Measurements from ENCODE around the gene C5orf52. TPM values are rescaled to one million over a fixed set of nuclear protein-coding genes. Genes with fewer than 3 reads are reported as not detected.
A peak's percentile ranks its signal among the peaks of the same experiment; 100 is the strongest.
"Not testable (repeated sequence)": the region's sequence is repeated elsewhere in the genome, so short reads cannot be mapped to it uniquely, and the experiment has no call there.

C5orf52 gene
- polyA plus RNA-seq, 4 donors = not detected

DNA sequence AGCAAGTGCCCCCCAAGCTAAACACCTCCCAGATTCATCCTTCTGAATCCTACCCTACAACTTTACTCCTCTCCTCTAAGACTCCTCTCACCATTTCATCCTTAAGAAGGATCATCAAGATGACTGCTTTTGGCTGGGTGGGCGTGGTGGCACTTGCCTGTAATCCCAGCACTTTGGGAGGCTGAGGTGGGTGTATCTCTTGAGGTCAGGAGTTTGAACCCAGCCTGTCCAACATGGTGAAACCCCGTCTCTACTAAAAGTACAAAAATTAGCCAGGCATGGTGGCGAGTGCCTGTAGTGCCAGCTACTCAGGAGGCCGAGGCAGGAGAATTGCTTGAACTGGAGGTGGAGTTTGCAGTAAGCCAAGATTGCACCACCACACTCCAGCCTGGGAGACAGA is 3.0 kb downstream of the C5orf52 start:
- DNase-seq (ENCODE audit: low read depth in 4 of 4, low spot score in 3 of 4) = not testable (repeated sequence)

- DNase-seq (ENCODE audit: low read depth in 4 of 4, low spot score in 3 of 4) = no peak
These were observed 6.6 kb downstream of the C5orf52 start for GRCh38 chr5:157677931-157678330.

DNA sequence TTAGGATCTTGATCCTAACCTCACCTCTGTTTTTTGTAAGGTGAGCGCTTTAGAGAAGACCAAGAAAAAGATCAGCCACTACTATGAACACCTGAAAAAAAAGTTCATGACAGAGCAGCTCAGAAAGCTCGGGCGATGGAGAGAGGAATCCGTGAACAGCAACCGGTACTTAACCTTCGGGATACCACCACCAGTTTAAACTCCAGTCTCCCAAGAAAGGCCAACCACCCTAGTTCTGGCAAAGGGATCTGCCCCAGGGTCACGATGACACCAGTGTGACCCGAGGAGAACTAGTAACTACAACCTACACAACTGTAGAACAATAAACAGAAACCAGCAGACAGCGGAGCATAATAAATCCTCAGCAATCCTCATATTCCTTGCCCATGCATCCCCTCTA is 8.5 kb downstream of the C5orf52 start:
- DNase-seq (ENCODE audit: low read depth in 4 of 4, low spot score in 3 of 4) = no peak

- DNase-seq (ENCODE audit: low read depth in 4 of 4, low spot score in 3 of 4) = no peak
These were observed 8.9 kb downstream of the C5orf52 start for GRCh38 chr5:157680239-157680638.

GRCh38 chr5:157681048-157681447 is 9.7 kb downstream of the C5orf52 start:
- no peak for DNase-seq (ENCODE audit: low read depth in 4 of 4, low spot score in 3 of 4)

GRCh38 chr5:157682257-157682656 is 10.9 kb downstream of the C5orf52 start:
- no peak for DNase-seq (ENCODE audit: low read depth in 4 of 4, low spot score in 3 of 4)

GRCh38 chr5:157686276-157687197 is 15.2 kb downstream of the C5orf52 start:
- DNase-seq (ENCODE audit: low read depth in 4 of 4, low spot score in 3 of 4) = not testable (repeated sequence)

GRCh38 chr5:157687198-157687554 is 15.8 kb downstream of the C5orf52 start:
- DNase-seq (ENCODE audit: low read depth in 4 of 4, low spot score in 3 of 4) = no peak

GRCh38 chr5:157689942-157690689 is 18.8 kb downstream of the C5orf52 start:
- DNase-seq (ENCODE audit: low read depth in 4 of 4, low spot score in 3 of 4) = no peak

DNA sequence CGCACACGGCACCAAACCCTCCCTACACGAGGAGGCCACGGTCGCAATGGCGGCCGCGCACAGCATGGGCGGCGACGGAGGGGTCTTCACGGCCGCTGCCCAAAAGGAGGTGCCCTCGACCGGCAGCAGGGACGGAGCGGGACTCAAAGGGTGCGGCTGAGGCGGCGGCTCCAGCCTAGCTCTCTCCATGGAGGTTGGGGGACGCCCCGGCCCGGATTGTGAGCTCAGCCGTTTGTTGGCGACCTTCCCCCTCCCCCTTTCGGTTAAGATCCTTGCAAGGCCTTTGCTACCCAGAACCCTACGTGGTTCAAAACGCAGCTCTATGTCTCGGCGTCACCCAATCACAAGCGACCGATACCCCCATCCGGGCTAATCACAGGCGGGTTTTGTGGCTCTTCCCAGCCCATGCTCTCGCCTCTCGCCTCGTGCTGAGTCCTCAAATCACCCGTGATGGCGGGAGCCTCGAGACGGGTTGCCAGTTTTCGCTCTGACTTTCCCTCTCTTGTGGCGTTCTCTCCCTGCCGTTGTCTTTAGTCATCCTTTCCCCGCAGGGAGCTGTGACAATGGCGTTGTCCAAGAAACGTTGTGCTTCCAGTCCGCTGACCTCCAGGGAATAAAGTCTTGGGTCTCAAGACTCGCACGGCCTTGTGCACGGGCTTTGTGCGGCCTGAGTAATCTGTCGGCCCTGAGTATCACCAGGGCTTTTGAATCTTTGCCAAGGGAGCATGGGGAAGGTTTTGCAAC is 19.5 kb downstream of the C5orf52 start:
- DNase-seq (ENCODE audit: low read depth in 4 of 4, low spot score in 3 of 4) = no peak

DNA sequence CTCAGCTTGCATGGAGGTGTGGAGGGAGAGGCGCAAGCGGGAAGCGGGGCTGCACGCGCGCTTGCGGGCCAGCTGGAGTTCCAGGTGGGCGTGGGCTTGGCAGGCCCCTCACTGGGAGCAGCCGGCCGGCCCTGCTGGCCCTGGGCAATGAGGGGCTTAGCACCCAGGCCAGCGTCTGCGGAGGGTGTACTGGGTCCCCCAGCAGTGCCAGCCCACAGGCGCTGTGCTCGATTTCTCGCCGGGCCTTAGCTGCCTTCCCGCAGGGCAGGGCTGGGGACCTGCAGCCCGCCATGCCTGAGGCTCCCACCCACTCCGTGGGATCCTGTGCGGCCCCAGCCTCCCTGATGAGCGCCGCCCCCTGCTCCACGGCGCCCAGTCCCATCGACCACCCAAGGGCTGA is 22.5 kb downstream of the C5orf52 start:
- not testable (repeated sequence) for DNase-seq (ENCODE audit: low read depth in 4 of 4, low spot score in 3 of 4)

DNA sequence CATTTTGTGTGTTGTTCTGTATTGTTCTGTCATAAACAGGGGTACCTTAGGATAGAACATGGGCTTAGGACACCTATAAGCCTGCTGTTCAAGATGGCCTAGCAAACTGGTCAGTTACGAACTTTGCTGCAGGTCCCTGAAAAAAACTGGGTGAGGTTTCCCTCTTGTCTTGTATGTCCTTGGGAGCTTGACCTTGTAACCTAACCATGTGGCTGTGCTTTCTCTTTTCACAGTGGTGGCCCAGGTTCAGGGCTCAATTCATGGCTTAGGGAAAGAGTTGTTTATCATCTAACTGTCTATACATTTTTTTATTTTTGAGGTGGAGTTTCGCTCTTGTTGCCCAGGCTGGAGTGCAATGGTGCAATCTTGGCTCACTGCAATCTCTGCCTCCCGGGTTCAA is 24.8 kb downstream of the C5orf52 start:
- DNase-seq (ENCODE audit: low read depth in 4 of 4, low spot score in 3 of 4) = not testable (repeated sequence)

DNA sequence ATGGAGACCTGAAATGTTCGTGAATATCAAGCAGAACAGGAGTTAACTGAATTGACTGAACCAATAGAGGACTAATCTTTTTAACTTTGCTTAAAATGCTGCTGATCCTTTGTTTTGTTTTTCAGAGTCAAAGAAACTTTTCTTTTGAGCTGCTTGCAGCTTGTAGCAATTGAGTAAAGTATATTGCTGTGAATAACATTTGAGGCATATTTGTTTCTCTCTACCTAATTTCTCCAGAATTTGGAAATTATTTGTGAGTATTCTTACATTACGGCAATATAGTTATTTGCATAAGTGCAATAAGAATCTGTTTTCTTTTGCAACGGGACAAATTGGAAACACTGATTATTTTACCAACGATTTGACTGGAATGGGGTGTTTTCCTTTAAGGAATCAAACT is 27.3 kb downstream of the C5orf52 start:
- DNase-seq (ENCODE audit: low read depth in 4 of 4, low spot score in 3 of 4) = not testable (repeated sequence)

DNA sequence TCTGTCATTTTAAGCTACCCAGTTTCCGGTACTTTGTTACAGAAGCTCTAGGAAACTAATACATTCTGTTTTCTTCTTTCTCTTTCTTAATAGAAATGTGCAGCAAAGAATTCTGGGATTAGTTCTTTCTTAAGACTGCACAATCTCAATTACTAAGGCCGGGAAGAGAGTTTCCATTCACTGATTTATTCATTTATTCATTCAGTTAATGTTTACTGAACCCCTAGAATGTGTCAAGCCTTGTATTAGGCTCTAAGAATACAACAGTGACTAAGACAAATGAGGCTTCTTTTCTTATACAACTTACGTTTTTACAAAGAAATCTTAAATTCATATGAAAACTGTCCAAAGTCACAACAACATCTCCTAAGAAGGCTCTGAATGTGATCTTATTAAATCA is 32.4 kb downstream of the C5orf52 start:
- no peak for DNase-seq (ENCODE audit: low read depth in 4 of 4, low spot score in 3 of 4)

DNA sequence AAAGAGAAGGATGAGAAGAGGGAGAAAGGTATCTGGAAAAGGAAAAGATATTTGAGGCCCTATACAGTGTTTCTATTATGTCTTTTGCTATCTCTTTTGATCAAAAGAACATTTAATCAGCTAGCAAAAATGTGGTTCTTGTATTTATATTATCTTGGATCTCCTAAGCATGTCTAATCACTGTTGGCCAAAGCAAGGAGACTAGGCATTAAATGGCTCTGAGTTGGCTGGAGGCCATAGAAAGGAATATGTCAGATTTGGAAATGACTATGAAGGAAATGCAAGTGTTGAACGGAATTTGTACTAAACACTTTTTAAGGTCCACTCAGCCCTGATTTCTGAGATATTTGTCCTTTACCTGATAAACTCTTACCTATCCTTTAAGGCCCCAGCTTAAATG is 37.5 kb downstream of the C5orf52 start:
- DNase-seq (ENCODE audit: low read depth in 4 of 4, low spot score in 3 of 4) = no peak

DNA sequence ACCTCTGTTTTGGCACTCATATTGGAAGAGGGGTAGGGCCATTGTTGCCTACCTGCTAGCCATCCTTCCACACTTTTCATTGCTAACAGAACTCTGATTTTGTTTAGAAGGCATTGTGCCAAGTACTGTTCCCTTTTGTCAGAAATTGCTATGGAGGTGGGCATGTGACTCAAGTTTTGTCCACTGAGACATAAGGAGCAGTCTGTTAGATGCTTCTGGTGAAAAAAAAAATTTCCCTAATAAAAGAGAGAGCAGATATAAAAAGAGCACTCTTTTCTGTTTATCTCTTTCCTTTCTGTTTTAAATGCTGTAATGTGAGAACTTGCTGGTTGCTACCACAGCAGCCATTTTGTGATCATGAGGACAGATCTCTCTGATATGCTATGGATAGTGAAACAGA is 38.0 kb downstream of the C5orf52 start:
- no peak for DNase-seq (ENCODE audit: low read depth in 4 of 4, low spot score in 3 of 4)

DNA sequence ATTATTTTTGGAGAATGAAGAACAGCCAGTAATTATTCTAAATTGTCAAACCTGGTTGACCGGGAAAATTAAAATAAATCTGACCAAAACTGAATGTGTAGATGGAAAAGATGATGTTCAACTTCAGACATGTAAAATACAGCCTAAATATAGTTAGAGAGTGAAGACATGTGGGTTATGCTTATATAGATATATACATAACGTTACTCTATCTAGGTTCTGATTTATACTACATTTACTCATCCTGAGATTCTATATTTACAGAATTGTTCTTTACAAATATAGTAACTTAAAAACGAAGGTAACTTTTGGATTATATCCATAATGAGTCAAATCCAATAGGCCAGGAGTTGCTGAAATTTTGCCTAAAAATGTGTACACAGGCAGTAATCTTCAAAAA is 39.1 kb downstream of the C5orf52 start:
- DNase-seq (ENCODE audit: low read depth in 4 of 4, low spot score in 3 of 4) = no peak

DNA sequence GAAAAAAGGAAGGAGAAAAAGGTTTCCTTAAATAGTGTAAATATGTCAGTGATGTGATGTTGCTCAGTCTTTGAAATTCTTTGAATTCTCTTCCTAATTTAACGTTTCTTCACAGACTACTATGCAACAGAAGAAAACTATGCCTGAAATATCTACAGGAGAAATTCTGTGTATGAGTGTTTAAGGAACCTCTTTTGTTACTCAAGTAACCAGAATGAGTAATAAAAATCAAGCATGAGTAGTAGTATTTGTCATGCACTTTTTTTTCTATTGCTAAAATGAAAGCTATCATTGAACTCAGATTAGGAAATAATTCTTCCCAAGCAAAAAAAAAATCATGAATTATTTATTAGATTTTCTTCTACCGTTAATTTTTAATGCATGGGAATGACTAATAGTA is 39.5 kb downstream of the C5orf52 start:
- no peak for DNase-seq (ENCODE audit: low read depth in 4 of 4, low spot score in 3 of 4)

DNA sequence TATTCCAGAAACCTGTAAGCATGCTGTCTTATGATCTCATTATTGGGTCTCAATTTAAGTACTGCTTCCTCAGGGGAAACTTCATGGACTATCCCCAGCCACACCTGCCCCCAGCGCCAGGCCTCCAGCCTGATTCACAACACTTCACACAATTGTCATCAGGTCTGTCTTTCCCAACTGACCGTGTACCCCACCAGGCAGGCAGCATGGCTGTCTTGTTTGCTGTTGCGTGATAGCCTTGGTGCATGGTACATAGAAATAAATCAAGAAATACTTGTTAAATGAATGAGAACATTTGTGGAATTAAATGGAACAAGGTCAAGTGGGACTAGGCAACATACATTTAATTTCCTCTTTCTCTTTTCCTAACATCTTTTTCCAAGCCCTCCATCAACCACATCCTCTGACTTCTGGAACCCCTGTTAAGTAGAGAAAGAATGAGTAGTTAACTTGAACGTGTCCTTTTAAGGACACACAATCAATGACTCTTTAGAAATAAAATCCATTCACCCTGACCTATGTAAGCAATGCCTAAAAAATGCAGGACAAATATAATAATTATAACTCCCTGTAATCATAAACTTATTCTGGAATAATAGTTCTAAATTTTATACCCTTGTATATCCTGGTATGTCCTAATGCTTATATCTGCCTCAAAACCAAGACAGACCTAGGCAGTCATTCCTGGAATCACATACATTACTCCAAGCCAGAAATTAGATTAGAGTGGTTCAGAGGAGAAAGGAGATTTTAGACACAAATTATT is 42.7 kb downstream of the C5orf52 start:
- no peak for DNase-seq (ENCODE audit: low read depth in 4 of 4, low spot score in 3 of 4)

- no peak for DNase-seq (ENCODE audit: low read depth in 4 of 4, low spot score in 3 of 4)
These were observed 43.2 kb downstream of the C5orf52 start for GRCh38 chr5:157714596-157714864.

GRCh38 chr5:157718519-157718918 is 47.2 kb downstream of the C5orf52 start:
- peak in 3 of 4 donors; percentile 33 to 53 (median 49) for DNase-seq (ENCODE audit: low read depth in 4 of 4, low spot score in 3 of 4)
